ENCODE results near the gene LCP1. TPM values are rescaled to one million over a fixed set of nuclear protein-coding genes. Genes with fewer than 3 reads are reported as not detected.

The LCP1 gene
- total RNA-seq, 1 experiment from 2014 or later = 54.6 TPM

GRCh38 chr13:46152627-46153328, 29.2 kb downstream of the LCP1 start:
- CTCF ChIA-PET = no interaction called here
- no peaks in the 10 kb centered on the region for H3K27me3 Mint-ChIP-seq (ENCODE audit: unreplicated experiment)
- H3K9me3 Mint-ChIP-seq (ENCODE audit: low read depth, unreplicated experiment) = no peaks in the 10 kb centered on the region
- DNase-seq = no peak
- no peak for TF ChIP-seq CTCF (IDR thresholded peaks at IDR 0.05; ENCODE audit: unreplicated experiment)
- H3K36me3 Mint-ChIP-seq (ENCODE audit: insufficient read depth, unreplicated experiment) = peaks cover 8% of the 10 kb centered on the region
- no TSS peak for BruUV-seq (replicated peaks)
- H3K4me3 Mint-ChIP-seq (ENCODE audit: low read depth, unreplicated experiment) = no peak overlapping the region
- no peaks in the 10 kb centered on the region for H3K4me1 Mint-ChIP-seq (ENCODE audit: low read depth, unreplicated experiment)
- H3K27ac Mint-ChIP-seq (ENCODE audit: unreplicated experiment) = no peak overlapping the region
- intact Hi-C loops (cut with micrococcal nuclease; ENCODE audit: unreplicated experiment) = no loop called here

GRCh38 chr13:46150134-46150693, 31.8 kb downstream of the LCP1 start:
- TF ChIP-seq CTCF (IDR thresholded peaks at IDR 0.05; ENCODE audit: unreplicated experiment) = no peak
- H3K9me3 Mint-ChIP-seq (ENCODE audit: low read depth, unreplicated experiment) = no peaks in the 10 kb centered on the region
- CTCF ChIA-PET = no interaction called here
- H3K4me3 Mint-ChIP-seq (ENCODE audit: low read depth, unreplicated experiment) = no peak overlapping the region
- no TSS peak for BruUV-seq (replicated peaks)
- intact Hi-C loops (cut with micrococcal nuclease; ENCODE audit: unreplicated experiment) = no loop called here
- H3K27me3 Mint-ChIP-seq (ENCODE audit: unreplicated experiment) = no peaks in the 10 kb centered on the region
- H3K4me1 Mint-ChIP-seq (ENCODE audit: low read depth, unreplicated experiment) = no peaks in the 10 kb centered on the region
- DNase-seq = no peak
- peaks cover 11% of the 10 kb centered on the region for H3K36me3 Mint-ChIP-seq (ENCODE audit: insufficient read depth, unreplicated experiment)
- H3K27ac Mint-ChIP-seq (ENCODE audit: unreplicated experiment) = no peak overlapping the region

- no peak for TF ChIP-seq CTCF (IDR thresholded peaks at IDR 0.05; ENCODE audit: unreplicated experiment)
- intact Hi-C loops (cut with micrococcal nuclease; ENCODE audit: unreplicated experiment) = no loop called here
- CTCF ChIA-PET = no interaction called here
- Mint-ChIP-seq H3K9me3 (ENCODE audit: low read depth, unreplicated experiment) (no peaks in the 10 kb centered on the region), H3K27ac (ENCODE audit: unreplicated experiment) (no peak overlapping the region), H3K27me3 (ENCODE audit: unreplicated experiment) (no peaks in the 10 kb centered on the region), H3K4me3 (ENCODE audit: low read depth, unreplicated experiment) (no peak overlapping the region), H3K4me1 (ENCODE audit: low read depth, unreplicated experiment) (no peaks in the 10 kb centered on the region), H3K36me3 (ENCODE audit: insufficient read depth, unreplicated experiment) (peaks cover 17% of the 10 kb centered on the region)
- DNase-seq = no peak
- BruUV-seq (replicated peaks) = no TSS peak
Observed at GRCh38 chr13:46149272-46150133, 32.5 kb downstream of the LCP1 start.

- CTCF ChIA-PET = no interaction called here
- Mint-ChIP-seq H3K27ac (ENCODE audit: unreplicated experiment) (no peak overlapping the region), H3K9me3 (ENCODE audit: low read depth, unreplicated experiment) (no peaks in the 10 kb centered on the region), H3K27me3 (ENCODE audit: unreplicated experiment) (no peaks in the 10 kb centered on the region), H3K4me1 (ENCODE audit: low read depth, unreplicated experiment) (no peaks in the 10 kb centered on the region), H3K36me3 (ENCODE audit: insufficient read depth, unreplicated experiment) (peaks cover 12% of the 10 kb centered on the region), H3K4me3 (ENCODE audit: low read depth, unreplicated experiment) (no peak overlapping the region)
- BruUV-seq (replicated peaks) = no TSS peak
- no peak for TF ChIP-seq CTCF (IDR thresholded peaks at IDR 0.05; ENCODE audit: unreplicated experiment)
- intact Hi-C loops (cut with micrococcal nuclease; ENCODE audit: unreplicated experiment) = no loop called here
- no peak for DNase-seq
Observed at GRCh38 chr13:46146898-46147297, 35.1 kb downstream of the LCP1 start.
